ENCODE data around the gene GAS6. TPM values are rescaled to one million over a fixed set of nuclear protein-coding genes. Genes with fewer than 3 reads are reported as not detected.
A peak's percentile ranks its signal among the peaks of the same experiment; 100 is the strongest.

GAS6 gene
- total RNA-seq, 1 donor from 2014 or later = 197 TPM

DNA sequence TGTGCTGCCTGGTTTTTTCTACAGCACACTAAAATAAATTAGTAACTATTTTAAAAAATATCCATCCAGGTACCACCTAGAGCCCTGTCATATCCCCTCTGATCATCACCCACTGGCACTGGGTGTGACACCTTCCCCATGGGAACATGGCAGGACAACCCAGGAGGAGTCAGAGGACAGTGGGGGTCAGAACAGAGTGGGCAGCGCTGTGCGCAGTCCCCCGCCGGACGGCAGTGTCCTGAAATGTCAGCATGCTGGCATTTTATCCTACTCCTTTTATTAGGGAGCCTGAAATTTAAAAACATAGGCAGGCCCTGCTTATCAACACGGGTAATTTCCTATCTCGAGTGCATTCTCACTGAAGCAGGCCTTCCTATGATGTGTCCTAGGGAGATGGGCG is 42.1 kb upstream of the GAS6 start:
- Histone ChIP-seq H3K27ac (no peak overlapping the region), H3K4me1 (no peaks in the 10 kb centered on the region), H3K36me3 (no peaks in the 10 kb centered on the region), H3K9me3 (no peaks in the 10 kb centered on the region), H3K4me3 (no peak overlapping the region), H3K27me3 (peaks cover 4% of the 10 kb centered on the region)
- TF ChIP-seq, protein P1, sequence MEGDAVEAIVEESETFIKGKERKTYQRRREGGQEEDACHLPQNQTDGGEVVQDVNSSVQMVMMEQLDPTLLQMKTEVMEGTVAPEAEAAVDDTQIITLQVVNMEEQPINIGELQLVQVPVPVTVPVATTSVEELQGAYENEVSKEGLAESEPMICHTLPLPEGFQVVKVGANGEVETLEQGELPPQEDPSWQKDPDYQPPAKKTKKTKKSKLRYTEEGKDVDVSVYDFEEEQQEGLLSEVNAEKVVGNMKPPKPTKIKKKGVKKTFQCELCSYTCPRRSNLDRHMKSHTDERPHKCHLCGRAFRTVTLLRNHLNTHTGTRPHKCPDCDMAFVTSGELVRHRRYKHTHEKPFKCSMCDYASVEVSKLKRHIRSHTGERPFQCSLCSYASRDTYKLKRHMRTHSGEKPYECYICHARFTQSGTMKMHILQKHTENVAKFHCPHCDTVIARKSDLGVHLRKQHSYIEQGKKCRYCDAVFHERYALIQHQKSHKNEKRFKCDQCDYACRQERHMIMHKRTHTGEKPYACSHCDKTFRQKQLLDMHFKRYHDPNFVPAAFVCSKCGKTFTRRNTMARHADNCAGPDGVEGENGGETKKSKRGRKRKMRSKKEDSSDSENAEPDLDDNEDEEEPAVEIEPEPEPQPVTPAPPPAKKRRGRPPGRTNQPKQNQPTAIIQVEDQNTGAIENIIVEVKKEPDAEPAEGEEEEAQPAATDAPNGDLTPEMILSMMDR (IDR thresholded peaks at IDR 0.05) = no peak
- intact Hi-C loops (cut with DNase I) = no loop called here
- ATAC-seq (no peak), DNase-seq (no peak)

DNA sequence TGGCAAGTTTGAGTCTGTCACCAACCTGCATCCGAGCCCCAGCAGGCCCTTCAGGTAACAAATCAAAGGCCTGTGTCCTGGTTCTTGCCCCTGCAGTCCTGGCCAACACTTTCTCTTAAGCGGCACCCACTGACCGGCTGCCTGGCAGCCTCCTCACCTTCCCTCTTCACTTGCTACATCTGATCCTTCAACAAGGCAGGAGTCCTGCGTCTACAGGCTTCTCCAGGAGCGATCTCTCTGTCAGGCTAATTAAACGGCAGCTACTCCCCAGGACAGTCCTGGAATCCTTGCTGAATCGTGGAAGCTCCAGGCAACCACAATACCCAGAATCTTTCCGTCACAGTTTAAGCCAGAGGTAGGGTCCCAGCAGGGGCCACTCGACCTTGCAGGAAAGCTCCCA is 41.1 kb upstream of the GAS6 start:
- H3K9me3 ChIP-seq = no peaks in the 10 kb centered on the region
- peaks cover 4% of the 10 kb centered on the region for H3K27me3 ChIP-seq
- no peak for DNase-seq
- H3K4me1 ChIP-seq = no peaks in the 10 kb centered on the region
- no peak overlapping the region for H3K4me3 ChIP-seq
- H3K27ac ChIP-seq = no peak overlapping the region
- TF ChIP-seq, protein P1 (IDR thresholded peaks at IDR 0.05) = no peak
- H3K36me3 ChIP-seq = no peaks in the 10 kb centered on the region
- intact Hi-C loops (cut with DNase I) = no loop called here
- no peak for ATAC-seq

DNA sequence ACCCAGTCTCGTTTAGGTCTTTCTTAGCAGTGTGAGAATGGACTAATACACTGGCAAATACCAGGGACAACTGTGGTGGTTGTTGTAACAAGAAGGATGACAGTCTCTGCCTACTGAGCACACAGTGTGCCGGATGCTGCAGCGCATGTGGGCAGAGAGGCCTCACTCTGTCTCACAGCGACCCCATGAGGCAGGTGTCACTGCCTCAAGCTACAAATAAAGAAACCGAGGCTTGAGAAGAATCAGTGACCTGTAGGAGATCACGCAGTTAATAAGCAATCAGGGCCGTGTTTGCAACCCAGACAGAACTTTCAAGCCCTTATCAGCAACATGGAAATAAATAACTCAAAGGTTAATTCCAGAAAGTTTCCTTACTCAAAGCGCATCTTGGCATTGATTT is 40.5 kb upstream of the GAS6 start:
- DNase-seq (peak; percentile 66), ATAC-seq (peak; percentile 91)
- TF ChIP-seq, protein P1 (IDR thresholded peaks at IDR 0.05) = peak; percentile 66

DNA sequence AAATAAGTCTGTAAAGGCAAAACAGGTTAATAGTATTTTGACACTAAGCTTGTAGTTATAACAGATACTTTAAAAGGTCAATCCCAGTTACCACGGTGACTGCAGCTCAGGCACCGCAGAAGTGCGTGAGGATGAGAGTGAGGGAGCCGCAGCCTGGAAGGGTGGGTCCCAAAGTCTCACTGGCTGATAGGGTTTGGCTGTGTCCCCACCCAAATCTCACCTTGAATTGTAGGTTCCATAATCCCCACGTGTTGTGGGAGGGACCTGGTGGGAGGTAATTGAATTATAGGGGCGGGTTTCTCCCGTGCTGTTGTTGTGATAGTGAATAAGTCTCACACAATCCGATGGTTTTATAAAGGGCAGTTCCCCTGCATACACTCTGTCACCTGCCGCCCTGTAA is 40.0 kb upstream of the GAS6 start:
- no peaks in the 10 kb centered on the region for H3K36me3 ChIP-seq
- peaks cover 4% of the 10 kb centered on the region for H3K27me3 ChIP-seq
- no peak overlapping the region for H3K4me3 ChIP-seq
- ATAC-seq (no peak), DNase-seq (no peak)
- no peaks in the 10 kb centered on the region for H3K9me3 ChIP-seq
- no peaks in the 10 kb centered on the region for H3K4me1 ChIP-seq
- no peak overlapping the region for H3K27ac ChIP-seq
- TF ChIP-seq, protein P1 (IDR thresholded peaks at IDR 0.05) = no peak
- intact Hi-C loops (cut with DNase I) = no loop called here

More for the DNA sequence above, 40.5 kb upstream of the GAS6 start:
- no peaks in the 10 kb centered on the region for H3K36me3 ChIP-seq
- no peak overlapping the region for H3K27ac ChIP-seq
- no peaks in the 10 kb centered on the region for H3K9me3 ChIP-seq
- H3K4me3 ChIP-seq = no peak overlapping the region
- no peaks in the 10 kb centered on the region for H3K4me1 ChIP-seq
- H3K27me3 ChIP-seq = peaks cover 4% of the 10 kb centered on the region
- intact Hi-C loops (cut with DNase I) = no loop called here

DNA sequence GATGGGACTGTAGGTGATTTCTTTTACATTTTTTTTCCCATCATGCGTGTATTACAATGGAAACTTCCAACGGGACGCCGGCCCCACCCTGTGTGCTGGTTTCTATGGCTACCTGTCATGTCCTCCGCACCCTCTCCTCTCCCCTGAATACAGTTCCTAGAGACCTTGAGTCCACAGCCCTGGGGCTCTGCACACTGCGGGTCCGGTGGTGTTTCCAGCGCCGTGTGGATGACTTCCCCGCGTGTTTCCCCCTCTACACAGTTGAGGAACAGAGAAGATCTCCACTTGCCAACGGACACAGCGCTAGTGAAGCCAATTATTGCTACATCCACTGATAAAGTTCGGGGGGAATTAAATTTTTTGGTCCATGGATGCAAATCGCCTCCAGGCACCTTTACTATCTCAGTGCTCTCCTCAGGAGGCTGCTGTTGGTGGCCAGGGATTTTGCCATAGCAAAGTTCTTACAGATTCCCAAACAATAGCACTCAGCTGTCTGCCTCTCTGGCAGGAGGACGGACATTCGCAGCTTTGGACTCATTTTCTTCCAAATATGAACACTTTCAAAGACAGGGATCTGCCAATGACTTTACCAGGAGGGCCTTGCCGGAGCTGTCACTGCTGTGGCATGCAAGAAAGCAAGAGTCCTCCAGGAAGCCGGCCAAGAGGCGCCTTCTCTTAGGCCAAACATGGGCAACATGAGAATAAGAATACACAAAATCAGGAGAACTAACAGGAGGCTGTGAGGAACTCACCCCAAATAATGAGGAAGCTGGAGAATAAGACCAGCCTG is 39.3 kb upstream of the GAS6 start:
- DNase-seq = no peak
- Histone ChIP-seq H3K27me3 (peaks cover 2% of the 10 kb centered on the region), H3K4me3 (no peak overlapping the region), H3K27ac (no peak overlapping the region), H3K4me1 (no peaks in the 10 kb centered on the region), H3K9me3 (no peaks in the 10 kb centered on the region), H3K36me3 (no peaks in the 10 kb centered on the region)
- TF ChIP-seq, protein P1 (IDR thresholded peaks at IDR 0.05) = no peak
- intact Hi-C loops (cut with DNase I) = no loop called here
- peak; percentile 51 for ATAC-seq

All from upper lobe of right lung (tissue), 1 donor.